ENCODE data around the gene DIP2A. TPM values are rescaled to one million over a fixed set of nuclear protein-coding genes. Genes with fewer than 3 reads are reported as not detected.

Gene DIP2A
- total RNA-seq, 1 donor from 2014 or later = 27.9 TPM

DNA sequence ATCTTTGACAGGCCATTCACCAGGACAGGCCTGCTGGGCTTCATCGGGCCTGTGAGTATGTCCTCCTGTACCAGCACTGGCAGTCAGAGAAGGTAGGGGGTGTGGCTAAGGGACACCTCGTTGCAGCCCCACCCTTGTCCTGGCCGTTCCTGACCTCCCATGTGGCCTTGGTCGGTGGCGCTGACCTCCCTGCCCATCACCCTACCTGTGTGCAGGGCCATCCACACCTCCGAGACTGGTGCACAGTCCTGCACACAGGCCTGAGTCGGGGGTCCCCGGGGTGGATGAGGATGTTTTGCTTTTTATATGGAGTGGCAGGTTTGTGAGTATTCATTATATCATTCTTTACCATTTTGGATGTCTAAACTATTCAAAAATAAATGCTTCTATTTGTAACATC, 87.2 kb downstream of the DIP2A start:
- Mint-ChIP-seq H3K36me3 (ENCODE audit: low read depth) (peaks cover 31% of the 10 kb centered on the region), H3K4me3 (ENCODE audit: unreplicated experiment) (no peak overlapping the region), H3K9me3 (ENCODE audit: low read depth) (no peaks in the 10 kb centered on the region), H3K27me3 (ENCODE audit: low read depth) (no peaks in the 10 kb centered on the region), H3K4me1 (ENCODE audit: low read depth) (no peaks in the 10 kb centered on the region), H3K27ac (ENCODE audit: unreplicated experiment) (no peak overlapping the region)
- DNase-seq (ENCODE audit: low spot score) = no peak
- TF ChIP-seq, protein P1, sequence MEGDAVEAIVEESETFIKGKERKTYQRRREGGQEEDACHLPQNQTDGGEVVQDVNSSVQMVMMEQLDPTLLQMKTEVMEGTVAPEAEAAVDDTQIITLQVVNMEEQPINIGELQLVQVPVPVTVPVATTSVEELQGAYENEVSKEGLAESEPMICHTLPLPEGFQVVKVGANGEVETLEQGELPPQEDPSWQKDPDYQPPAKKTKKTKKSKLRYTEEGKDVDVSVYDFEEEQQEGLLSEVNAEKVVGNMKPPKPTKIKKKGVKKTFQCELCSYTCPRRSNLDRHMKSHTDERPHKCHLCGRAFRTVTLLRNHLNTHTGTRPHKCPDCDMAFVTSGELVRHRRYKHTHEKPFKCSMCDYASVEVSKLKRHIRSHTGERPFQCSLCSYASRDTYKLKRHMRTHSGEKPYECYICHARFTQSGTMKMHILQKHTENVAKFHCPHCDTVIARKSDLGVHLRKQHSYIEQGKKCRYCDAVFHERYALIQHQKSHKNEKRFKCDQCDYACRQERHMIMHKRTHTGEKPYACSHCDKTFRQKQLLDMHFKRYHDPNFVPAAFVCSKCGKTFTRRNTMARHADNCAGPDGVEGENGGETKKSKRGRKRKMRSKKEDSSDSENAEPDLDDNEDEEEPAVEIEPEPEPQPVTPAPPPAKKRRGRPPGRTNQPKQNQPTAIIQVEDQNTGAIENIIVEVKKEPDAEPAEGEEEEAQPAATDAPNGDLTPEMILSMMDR (IDR thresholded peaks at IDR 0.05) = no peak

DNA sequence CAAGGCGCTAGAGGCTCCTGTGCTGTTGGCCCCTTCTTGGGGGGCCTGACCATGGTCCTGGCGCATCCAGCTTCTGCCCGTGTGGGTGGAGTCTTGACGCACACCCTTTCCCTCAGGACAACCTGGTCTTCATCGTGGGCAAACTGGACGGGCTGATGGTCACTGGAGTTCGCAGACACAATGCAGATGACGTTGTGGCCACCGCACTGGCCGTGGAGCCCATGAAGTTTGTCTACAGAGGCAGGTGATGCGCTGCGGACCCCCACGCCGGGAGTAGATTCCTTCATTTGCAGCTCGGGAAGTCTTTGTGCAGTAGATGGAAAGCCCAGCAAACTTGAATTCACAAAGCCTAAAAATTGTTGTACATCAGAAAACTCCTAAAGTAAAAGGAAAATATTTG, 88.1 kb downstream of the DIP2A start:
- H3K36me3 Mint-ChIP-seq (ENCODE audit: low read depth) = peaks cover 31% of the 10 kb centered on the region
- H3K27ac Mint-ChIP-seq (ENCODE audit: unreplicated experiment) = no peak overlapping the region
- H3K9me3 Mint-ChIP-seq (ENCODE audit: low read depth) = no peaks in the 10 kb centered on the region
- TF ChIP-seq, protein P1 (IDR thresholded peaks at IDR 0.05) = no peak
- H3K4me3 Mint-ChIP-seq (ENCODE audit: unreplicated experiment) = no peak overlapping the region
- no peaks in the 10 kb centered on the region for H3K4me1 Mint-ChIP-seq (ENCODE audit: low read depth)
- no peak for DNase-seq (ENCODE audit: low spot score)
- no peaks in the 10 kb centered on the region for H3K27me3 Mint-ChIP-seq (ENCODE audit: low read depth)

DNA sequence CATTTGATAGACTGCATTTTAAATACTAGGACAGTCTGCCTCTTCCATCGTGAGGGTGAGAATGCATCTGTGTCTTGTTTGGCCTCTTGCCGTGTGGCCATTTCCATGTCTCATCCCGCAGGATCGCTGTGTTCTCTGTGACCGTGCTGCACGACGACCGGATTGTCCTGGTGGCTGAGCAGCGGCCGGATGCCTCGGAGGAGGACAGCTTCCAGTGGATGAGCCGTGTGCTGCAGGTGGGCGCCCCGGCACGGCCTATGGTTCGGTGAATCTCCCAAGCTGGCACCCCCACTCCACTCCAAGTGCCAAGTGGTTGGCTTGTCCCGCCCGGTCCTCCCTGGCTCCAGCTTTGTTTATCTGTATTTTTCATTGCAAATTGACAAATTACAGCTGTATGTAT, 91.0 kb downstream of the DIP2A start:
- Mint-ChIP-seq H3K27ac (ENCODE audit: unreplicated experiment) (no peak overlapping the region), H3K4me1 (ENCODE audit: low read depth) (no peaks in the 10 kb centered on the region), H3K27me3 (ENCODE audit: low read depth) (no peaks in the 10 kb centered on the region), H3K4me3 (ENCODE audit: unreplicated experiment) (no peak overlapping the region), H3K9me3 (ENCODE audit: low read depth) (no peaks in the 10 kb centered on the region), H3K36me3 (ENCODE audit: low read depth) (peaks cover 36% of the 10 kb centered on the region)
- DNase-seq (ENCODE audit: low spot score) = no peak
- TF ChIP-seq, protein P1 (IDR thresholded peaks at IDR 0.05) = no peak

DNA sequence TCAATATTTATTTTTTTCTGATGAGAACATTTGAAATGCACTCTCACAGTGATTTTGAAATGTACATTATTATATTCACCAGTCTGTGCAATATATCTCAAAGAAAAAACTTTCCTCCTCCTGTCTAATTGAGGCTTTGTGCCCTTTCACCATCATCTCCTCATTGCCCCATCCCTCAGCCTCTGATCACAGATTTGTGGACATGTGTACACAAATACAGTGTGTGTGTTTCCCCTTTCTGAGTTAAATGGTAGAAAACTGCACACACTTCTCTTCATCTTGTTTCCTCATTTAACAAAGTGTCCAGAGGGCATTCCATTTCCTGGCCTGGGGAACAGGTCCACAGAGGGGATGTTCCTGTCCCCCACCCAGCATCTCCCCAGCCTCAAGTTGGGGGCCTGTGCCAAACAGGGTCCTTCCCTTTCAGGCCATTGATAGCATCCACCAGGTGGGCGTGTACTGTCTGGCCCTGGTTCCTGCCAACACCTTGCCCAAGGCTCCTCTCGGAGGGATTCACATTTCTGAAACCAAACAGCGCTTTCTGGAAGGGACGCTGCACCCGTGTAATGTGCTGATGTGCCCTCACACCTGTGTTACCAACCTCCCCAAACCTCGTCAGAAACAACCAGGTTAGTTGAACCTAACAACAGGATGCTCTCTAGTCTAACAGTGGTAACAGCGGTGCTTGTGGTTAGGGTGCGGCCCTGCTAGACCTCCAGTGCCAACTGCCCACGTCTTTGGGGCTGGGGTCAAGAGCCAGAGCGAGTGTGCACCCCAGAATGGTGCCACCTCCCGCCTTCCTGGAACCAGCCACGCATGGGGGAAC, 91.6 kb downstream of the DIP2A start:
- TF ChIP-seq, protein P1 (IDR thresholded peaks at IDR 0.05) = no peak
- Mint-ChIP-seq H3K27me3 (ENCODE audit: low read depth) (no peaks in the 10 kb centered on the region), H3K9me3 (ENCODE audit: low read depth) (no peaks in the 10 kb centered on the region), H3K36me3 (ENCODE audit: low read depth) (peaks cover 33% of the 10 kb centered on the region), H3K4me1 (ENCODE audit: low read depth) (no peaks in the 10 kb centered on the region), H3K4me3 (ENCODE audit: unreplicated experiment) (no peak overlapping the region), H3K27ac (ENCODE audit: unreplicated experiment) (no peak overlapping the region)
- no peak for DNase-seq (ENCODE audit: low spot score)

DNA sequence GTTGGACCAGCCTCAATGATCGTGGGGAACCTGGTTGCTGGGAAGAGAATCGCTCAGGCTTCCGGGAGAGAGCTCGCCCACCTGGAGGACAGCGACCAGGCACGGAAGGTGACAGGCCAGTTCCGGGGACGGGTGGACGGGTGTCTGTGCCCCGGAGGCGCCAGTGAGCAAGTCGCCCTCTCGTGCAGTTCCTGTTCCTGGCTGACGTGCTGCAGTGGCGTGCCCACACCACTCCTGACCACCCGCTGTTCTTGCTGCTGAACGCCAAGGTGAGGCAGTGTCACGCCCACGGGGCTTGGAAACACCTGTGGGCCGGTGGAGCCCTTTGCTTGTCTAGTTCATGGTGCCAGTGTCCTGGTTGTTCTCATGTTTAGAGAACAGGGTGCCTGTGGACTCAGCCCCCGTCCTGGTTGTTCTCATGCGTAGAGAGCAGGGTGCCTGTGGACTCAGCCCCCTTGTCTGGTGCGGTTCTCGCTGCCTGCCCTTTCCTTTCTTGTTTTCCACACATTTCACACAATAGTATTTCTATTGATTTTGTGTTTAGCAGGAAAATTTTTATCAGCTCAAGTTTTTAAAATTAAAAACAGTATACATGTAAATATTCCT, 93.0 kb downstream of the DIP2A start:
- H3K36me3 Mint-ChIP-seq (ENCODE audit: low read depth) = peaks cover 34% of the 10 kb centered on the region
- TF ChIP-seq, protein P1 (IDR thresholded peaks at IDR 0.05) = no peak
- no peak for DNase-seq (ENCODE audit: low spot score)
- H3K27ac Mint-ChIP-seq (ENCODE audit: unreplicated experiment) = no peak overlapping the region
- H3K9me3 Mint-ChIP-seq (ENCODE audit: low read depth) = no peaks in the 10 kb centered on the region
- no peaks in the 10 kb centered on the region for H3K27me3 Mint-ChIP-seq (ENCODE audit: low read depth)
- no peak overlapping the region for H3K4me3 Mint-ChIP-seq (ENCODE audit: unreplicated experiment)
- H3K4me1 Mint-ChIP-seq (ENCODE audit: low read depth) = no peaks in the 10 kb centered on the region

Data from chondrocyte (in vitro differentiated cells).